ENCODE measurements around the gene NFX1.

The NFX1 gene

GRCh38 chr9:33288828-33289483 lies 1.4 kb upstream of the NFX1 start:
- no peak for TF ChIP-seq CTCF (IDR thresholded peaks at IDR 0.05)

GRCh38 chr9:33289496-33289895 lies 820 bp upstream of the NFX1 start:
- TF ChIP-seq CTCF (IDR thresholded peaks at IDR 0.05) = no peak

GRCh38 chr9:33289936-33290246 lies 425 bp upstream of the NFX1 start:
- no peak for TF ChIP-seq CTCF (IDR thresholded peaks at IDR 0.05)

GRCh38 chr9:33291031-33291397 lies 698 bp downstream of the NFX1 start:
- TF ChIP-seq CTCF (IDR thresholded peaks at IDR 0.05) = no peak

GRCh38 chr9:33291901-33292300 lies 1.6 kb downstream of the NFX1 start:
- TF ChIP-seq CTCF (IDR thresholded peaks at IDR 0.05) = no peak

- TF ChIP-seq CTCF (IDR thresholded peaks at IDR 0.05) = no peak
These were observed 3.5 kb downstream of the NFX1 start for GRCh38 chr9:33293782-33294181.

- no peak for TF ChIP-seq CTCF (IDR thresholded peaks at IDR 0.05)
These were observed 4.5 kb downstream of the NFX1 start for GRCh38 chr9:33294670-33295432.

Data from LNCAP (cell line).